HG03460 (cell line): ENCODE data around the gene ARID5A.

Experiments
- ATAC-seq: cut with Tn5 transposase; IDR thresholded peaks from one replicate; pipeline ENCODE4 v1.9.1; 2021; ENCODE audit not compliant: unreplicated experiment

The ARID5A gene

DNA sequence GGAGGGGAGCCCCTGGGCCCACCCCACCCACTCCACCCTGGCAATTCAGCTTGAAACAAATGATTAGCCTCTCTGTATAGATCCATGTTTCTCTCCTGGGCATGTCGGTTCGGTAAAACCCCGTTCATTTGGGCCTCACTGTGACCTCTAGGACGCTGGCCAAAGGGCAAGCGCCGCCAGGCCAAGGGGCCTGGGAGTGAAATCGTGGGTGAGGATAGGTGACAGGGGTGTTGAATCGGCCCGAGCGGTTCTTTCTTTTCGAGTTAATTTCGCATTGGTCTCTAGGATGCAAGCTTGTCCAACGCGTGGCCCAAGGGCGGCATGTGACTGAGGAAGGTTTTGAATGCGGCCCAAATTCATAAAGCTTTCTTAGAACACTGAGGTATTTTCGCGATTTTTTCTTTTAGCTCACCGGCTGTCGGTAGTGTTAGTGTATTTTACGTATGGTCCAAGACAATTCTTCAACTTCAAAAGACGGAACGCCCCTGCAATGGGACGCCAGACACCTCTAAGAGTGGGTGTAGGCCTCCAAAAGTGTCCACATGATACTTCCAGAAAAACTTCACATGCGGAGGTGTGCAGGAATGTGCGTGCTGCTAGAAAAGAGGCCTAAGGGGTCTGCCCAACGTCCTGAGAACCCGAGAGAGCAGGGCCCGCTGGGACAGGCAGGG, 9.8 kb upstream of the ARID5A start:
- no peak for ATAC-seq

DNA sequence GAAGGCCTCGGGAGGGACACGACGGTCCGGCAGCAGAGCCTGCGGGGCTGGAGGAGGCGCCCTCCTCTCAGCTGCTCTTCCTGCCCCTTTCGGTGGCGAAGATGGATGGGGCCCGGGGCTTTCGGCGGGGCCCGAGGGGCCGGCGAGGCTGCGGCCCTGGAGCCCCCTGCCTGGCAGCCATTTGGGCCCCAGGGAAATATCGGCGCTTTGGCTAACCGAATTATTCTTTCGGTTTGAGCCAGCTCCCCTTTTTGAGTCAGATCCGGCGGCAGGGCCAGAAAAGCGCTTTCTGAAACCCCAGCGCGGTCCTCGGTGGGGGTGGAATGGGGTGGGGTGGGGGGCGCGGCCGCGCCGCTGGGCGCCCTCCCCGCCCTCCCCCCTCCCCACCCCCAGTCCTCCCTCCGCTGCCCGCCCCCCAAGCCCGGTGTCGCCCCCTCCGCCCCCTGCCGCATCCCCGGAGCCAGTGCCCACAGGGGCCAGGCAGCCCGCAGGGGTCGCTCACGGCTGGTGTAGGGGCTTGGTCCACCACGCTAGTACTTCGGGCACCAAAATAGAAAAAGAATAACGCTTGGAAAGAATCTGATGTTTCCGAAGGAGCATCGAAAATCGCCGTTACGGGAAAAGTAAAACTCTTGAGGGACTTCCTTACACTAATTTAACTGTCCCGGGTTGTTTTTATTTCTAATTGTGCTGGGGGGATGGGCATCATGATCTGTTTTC, 9.1 kb upstream of the ARID5A start:
- ATAC-seq, result peak; percentile 41

DNA sequence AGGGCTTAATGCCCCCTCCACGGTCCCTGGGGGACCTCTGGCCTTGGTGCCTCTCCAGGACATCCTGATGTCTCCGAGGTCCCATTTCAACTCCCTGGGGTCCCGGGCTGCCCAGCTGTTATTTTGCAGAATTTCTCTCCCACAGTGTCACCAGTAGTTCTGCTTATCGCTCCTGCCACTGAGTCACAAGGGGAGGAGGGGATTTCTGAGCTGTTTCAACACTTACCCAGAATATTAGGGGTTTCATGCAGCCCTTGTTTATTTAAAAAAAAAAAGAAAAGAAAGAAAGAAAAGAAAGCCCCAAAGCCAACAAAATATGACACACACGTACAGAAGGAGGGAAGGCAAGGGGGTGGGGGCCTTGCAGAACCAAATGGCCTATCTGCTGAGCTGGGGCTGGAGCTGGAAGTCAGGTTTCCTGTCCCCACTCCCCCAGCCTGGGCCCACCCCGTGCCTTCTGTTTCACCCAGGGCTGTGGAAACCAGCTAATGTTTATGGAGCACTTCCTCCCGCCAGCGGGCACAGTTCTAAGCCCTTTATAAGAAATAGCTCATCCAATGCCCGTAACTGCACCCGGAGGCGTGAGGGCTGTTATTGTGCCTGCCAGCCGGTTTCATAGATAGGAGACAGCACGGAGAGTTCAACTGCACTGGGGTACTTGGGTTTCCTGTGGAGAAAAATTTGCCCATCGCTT, 8.4 kb upstream of the ARID5A start:
- peak; percentile 26 for ATAC-seq

DNA sequence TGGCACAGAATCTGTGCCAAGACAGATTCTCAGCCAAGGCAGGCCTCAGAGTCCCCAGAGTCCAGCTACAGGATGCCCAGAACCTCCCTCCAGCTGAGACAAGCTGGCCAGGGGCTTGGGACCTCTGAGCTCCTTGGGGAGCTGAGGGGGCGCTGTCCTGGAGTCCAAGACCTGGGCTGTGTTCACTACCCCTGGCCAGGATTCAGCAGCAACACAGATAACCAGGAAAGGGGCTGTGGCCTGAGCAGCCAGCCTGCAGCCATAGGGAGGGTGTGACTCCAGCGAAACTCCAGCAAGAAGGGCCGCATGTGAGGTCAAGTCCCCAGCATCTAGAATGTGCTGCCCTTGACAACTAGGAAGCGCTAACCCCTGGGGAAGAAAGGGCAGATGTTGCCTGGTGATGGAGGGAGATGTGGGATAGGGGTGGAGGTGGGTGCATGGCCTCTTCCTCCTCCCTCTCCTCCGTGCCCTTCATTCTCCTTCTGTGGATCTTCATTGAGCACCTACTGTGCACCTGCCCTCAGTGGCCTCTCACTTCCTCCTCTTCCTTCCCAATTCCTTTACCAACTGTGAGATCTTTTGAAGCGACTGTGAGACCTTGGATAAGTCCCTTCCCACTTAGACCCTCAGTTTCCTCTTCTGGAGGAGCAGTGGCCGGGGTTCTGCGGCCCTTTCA, 7.7 kb upstream of the ARID5A start:
- no peak for ATAC-seq

DNA sequence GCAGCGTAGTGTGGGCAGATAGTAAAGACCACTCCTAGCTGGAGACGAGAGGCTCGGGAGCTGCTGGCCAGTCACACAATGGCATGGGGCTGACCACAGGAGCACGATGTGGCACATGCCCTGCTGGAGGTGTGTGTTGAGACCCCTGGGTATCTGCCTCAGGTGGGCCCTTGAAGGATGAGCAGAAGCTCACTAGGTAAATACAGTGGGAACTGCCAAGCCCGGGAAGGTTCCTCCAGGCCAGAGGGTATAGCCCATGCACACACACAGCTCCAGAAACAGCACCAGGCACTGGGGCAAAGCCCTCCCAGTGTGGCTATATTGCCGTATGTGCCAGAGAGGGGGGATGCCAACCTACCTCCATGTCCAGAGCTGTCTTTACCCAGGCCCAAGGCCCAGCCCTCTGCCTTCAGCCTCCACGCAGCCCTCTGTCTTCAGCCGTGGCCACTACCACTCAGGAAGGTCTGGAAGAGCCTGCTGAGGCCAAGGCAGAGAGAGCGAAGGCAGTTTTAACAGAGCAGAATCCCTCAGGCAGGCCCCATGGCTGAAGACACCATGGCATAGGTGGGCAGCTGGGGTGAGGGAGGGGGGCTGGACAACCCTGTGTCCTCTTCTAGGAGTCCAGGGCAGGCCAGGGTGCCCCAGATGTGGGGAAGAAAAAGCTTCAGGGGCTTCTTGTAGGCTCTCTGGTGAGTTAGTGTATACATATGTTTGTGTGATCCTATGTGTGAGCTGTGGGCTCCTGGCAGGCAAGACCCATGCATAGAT, 7.0 kb upstream of the ARID5A start:
- no peak for ATAC-seq

DNA sequence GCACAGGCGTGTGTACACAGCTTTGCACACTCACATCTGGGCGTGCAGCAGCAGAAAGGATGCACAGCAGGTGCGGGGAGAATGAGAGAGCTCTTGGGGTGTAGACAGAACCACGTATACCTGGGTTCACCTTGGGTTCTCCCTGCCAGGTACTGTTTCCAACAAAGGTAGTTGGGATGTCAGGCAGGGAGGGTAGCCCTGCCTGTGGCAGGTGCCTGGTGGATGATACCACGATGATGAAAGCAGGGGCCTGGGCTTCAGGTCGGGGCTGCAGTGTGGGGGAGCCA, 6.5 kb upstream of the ARID5A start:
- no peak for ATAC-seq

DNA sequence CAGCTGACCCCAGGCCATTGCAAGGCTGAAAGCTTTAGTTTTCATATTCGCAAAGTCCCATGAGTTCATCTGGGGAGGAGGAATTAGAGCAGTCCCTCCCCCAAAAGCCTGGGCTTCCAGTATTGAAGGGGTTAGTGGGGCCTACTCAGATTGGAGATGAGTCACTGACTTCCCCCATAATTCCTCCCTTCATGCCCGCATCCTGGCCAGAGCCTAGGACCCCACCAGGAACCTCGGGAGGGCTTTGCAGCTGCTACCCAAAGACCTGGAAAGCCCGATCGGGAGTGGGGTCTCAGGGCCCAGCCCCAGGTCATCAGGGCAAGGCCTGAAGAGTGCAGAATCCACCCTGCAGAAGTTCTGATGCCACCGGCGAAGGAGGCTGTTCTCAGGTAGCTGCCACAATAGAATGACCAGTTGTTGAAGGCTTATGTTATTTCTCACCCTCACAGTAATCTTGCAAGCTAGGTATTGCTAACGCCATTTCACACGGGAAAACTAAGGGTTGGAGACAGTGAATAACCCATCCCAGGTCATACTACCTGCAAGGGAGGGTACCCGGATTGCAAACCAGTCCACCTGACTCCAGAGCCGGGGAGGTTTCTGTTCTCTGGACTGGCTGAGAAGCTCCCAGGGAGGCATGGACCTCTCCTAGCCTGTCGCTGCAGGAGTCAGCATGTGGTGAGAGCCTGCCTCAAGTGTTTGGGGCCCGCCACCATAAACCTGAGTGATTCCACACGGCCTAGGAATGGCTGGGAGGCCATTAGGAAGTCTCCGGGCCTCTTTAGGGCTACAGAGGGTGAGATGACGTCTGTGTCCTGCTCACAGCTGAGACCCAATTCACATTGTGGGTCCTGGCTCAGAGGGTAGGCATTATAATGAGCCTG, 5.8 kb upstream of the ARID5A start:
- no peak for ATAC-seq

DNA sequence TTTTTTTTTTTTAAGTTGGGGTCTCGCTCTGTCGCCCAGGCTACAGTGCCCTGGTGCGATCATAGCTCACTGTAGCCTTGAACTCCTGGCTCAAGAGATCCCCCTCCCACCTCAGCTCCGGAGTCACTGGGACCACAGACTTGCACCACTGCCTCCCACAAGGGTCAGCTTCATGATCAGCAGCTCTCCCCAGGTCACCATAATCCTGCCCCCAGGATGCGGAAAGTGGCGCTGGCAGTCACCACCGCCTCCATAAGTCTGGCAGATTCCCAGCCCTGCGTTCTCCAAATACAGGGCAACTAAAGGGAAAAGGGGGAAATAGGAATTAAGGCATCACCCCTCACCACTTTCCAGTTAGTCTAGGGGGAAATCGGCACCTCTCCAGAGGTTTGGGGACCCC, 5.2 kb upstream of the ARID5A start:
- no peak for ATAC-seq

DNA sequence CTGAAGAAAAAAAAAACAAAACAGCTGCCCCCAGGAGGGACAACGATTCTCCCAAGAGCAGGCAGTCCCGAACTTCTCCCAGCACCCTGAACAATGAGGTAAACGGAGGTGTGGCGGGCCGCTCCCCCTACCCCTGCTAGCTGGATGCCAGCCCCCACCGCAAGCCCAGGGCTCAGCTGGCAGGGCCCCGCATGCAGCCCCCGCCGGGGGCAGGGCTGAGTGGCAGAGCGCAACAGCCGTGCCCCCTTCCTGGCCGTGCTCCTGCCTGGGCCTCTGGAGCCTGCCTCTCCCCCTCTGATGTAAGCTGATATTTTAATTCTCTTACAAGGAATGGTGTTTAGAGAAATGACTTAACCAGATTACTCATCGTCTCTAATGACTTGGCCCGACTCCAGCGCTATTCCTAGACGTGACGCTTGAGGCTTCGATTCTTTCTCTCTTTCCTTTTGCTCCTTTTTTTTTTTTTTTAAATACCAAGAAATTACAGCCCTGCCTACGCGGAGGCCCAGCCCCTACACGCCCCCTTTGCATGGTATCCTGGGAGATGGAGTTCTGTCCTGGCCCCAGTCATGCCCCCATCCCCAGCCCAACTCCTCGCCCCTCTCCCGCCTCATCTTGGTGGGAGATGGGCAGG, 4.6 kb upstream of the ARID5A start:
- no peak for ATAC-seq

DNA sequence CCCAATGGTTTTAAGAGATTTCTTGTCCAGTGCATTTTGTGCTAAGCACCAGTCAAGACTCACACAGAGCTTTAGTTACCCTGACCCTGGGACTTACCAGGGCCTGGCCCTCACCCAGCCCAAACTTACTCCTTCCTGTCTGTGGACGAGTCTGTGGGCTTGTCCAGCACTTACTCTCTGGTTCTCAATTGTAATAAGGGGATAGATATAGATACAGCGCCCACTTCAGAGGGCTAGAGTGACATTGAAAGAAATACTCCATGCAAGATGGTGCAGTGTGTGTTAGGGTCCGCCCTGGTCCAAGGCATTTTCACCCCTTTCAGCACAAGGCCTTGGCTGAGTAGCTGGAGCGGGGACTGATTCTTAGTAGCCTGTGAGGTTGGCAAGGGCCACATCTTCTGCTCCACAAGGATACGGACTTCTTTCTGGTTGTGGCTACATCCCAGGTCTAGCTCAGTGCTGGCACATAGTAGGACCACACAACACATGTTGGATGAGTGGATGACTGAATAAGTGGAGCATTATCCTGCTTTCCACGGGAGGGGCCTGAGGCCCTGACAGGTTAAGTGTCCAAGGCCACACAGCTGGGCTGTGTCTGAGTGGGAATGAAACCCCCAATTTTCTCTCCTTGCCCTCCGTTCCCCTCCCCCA, 3.8 kb upstream of the ARID5A start:
- ATAC-seq, result no peak

DNA sequence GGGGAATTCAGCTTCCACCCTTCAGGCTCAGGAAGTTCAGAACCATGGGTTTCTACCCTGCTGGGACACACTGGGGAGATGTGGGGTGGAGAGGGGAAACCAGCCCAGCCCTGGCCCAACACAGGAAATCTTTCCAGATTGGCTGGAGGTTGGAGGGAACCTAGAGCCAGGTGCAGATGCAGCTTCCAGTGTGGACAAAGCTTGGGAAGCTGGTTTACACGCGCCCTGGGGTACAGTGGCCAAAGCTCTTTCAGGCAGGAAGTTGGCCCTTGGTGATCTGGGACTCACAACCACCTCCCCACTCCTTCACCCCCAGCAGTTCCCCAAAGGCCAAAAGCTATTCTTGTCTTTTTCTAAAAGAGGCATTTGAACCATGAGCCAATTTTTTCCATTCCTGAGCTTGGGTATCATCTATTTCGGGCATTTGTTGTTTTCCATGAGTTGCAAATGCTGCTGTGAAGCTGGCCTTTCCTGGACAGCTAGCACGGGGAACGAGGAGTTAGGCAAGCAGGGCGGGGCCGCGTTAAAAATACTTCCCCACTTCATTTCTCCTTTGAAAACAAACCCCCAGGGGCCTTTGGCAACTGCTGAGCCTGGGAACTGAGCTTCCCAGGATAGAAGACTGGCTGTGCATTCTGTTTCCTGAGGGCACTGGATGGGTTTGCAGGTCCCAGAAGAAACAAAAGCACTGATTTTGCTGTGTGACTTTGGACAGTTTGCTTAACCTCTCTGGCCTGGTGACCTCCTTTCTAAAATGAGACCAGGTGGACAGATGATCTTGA, 3.1 kb upstream of the ARID5A start:
- no peak for ATAC-seq

DNA sequence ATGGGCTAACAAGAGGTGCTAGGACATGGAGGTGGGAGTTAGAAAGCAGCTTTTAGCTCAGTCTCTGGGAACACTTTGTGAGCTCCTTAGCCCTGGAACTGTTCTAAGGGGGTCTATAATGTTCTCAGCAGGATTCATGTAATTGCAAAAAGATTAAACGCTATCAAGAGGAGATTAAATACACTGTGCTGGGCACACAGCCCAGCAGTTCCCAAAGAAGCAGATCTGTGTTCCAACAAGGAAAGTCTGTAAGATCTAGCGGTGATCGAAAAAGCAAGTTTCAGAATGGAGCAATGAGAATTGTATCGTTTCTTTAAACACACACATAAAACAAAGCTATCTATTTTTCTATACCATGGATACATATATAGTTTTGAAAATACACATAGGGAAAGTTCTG, 2.4 kb upstream of the ARID5A start:
- ATAC-seq, result no peak

DNA sequence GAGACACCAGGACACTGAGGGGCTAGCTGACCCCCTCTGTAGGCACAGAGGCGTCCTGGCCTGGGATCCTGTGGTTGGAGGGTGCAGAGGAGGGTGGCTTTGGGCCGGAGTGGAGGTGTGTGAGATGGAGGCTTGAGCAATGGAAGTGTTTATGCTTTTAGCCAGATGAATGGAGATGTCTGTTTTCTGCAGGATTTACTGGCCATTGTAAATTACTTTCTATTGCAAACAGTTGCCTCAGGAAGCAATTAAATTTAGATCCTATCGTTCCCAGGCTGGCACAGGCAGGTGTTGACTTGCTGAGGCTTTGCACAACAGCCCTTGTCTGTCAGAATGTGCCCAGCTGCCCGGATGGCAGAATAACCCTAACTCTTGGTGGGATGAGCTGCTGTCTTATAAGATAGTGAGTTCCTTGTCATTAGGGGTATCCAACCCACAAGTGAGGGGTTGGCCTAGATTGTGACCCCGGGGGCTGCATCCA, 1.8 kb upstream of the ARID5A start:
- no peak for ATAC-seq

DNA sequence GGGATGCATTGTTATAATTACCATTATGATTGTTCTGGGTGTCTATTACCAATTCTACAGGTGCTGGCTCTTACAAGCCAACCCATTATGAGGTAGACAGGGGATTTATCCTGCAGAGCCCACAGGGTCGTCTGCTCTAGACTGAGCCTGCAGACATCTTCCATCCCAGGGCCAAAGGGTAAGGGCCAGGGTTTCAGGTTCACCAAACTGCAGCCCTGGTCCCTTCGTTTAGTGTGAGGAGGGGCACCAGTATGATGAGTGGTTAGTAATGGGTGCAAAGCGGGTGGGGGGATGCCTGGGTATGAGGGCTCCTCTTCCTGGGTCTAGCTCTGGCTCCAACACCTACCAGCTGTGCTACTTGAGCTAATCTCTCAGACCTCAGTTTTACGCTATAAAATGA, 1.2 kb upstream of the ARID5A start:
- no peak for ATAC-seq

DNA sequence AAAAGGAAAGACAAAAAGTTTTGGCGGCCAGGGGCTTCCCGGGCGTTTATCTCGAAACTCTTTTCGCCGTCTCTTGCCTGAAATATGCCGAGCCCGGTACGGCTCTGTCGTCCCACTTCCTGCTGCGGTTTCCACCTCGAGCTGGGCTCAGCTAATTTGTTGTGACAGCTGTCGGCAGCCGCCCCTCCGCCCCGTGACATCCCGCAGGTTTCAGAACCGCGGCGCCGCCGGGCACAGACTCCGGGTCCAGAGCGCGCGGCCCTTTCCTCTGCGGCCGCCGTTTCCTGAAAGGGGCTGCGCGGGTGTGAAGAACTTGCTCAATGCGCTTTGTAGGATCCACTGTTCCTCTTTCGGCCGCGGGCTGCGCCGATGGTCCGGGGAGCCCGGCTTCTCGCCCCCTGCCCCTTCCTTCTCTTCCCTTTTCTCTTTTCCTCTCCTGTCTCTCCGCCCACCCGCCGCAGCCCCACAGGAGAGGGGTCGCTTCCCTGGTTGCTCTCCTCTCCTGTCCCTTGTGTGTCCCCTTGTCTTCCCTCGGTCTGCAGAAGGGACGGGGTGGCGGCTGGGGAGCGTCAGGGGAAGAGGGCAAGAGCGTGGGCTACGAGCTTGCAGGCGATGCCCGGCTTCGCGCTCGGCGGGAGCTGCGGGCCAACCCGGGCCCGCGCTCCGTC, 648 bp downstream of the ARID5A start:
- peak; percentile 50 for ATAC-seq

DNA sequence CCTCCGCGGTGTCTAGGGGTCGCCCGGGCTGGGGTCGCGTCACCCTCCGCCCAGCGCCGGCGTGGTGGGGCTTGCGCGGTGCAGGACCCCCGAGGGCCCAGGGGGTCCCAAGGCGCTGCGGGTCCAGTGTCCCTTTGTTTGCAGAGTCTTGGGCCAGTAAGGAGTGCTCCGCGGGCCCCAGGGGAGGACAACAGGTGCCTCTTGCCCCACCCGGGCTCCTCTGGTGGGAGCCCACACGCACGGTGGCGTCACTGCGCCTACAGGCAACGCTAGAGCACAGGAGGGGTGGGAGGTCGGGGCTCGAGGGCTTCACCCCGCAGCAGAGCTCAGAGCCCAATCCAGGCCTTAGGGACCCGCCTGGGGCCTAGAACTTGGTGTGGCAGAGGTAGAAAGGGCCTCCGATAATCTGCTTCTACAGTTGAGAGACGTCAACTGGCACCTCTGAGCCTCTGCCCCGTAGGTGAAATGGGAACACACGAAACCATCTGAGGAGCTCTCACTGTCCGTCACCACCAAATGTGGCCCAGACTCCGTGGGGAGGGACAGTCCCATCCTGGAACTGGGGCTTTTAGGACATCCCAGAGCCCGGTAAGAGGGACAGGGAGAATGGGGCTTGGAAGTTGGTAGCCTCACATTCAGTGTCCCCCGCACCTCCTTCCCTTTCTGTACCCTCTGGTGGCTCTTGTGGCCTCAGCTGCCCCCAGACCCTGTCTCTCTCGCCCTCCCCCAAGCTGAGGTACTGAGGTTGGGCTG, 1.4 kb downstream of the ARID5A start:
- no peak for ATAC-seq
